Activated CD4-positive, alpha-beta T cell treated with anti-CD3 and anti-CD28 coated beads, Interleukin-2, amount 10 ng/mL, durations not matched to agents 7 days and 5 days (primary cell): ENCODE measurements around the gene THSD4. TPM values are rescaled to one million over a fixed set of nuclear protein-coding genes. Genes with fewer than 3 reads are reported as not detected.

Experiments used
- CTCF ChIA-PET: fragments of 350-600 bp; sonication (Branson Sonifier 250); formaldehyde crosslinking; loops from one replicate; lab custom pipeline; 2021; ENCODE audit warnings: antibody characterized with exemption; lab: Charles Lee
- POLR2A ChIA-PET: fragments of 350-600 bp; sonication (Branson Sonifier 250); formaldehyde crosslinking; loops from one replicate; lab custom pipeline; 2021; ENCODE audit warnings: antibody characterized with exemption; lab: Charles Lee
- DNase-seq: peaks from one replicate; pipeline ENCODE4 v3.0.0-alpha.2; 2020
- H3K27ac Mint-ChIP-seq: one replicate; pipeline ENCODE4 v1.8.0; 2021; ENCODE audit warnings: mild to moderate bottlenecking, moderate library complexity, mixed read lengths
- H3K27me3 Mint-ChIP-seq: one replicate; pipeline ENCODE4 v1.8.0; 2021; ENCODE audit warnings: mixed read lengths
- H3K36me3 Mint-ChIP-seq: one replicate; pipeline ENCODE4 v1.8.0; 2021; ENCODE audit warnings: low read depth, mixed read lengths
- H3K4me1 Mint-ChIP-seq: one replicate; pipeline ENCODE4 v1.8.0; 2021; ENCODE audit warnings: mixed read lengths
- H3K4me3 Mint-ChIP-seq: one replicate; pipeline ENCODE4 v1.8.0; 2021; ENCODE audit warnings: mild to moderate bottlenecking, moderate library complexity, mixed read lengths
- H3K9me3 Mint-ChIP-seq: one replicate; pipeline ENCODE4 v1.8.0; 2021; ENCODE audit warnings: mixed read lengths
- total RNA-seq, 2 experiments: library from RNA; stranded (reverse); gene quantifications; one replicate each; pipeline ENCODE4 v1.2.3, GENCODE V29; 2021

Gene THSD4
- total RNA-seq, 2 experiments from 2014 or later, result not detected

DNA sequence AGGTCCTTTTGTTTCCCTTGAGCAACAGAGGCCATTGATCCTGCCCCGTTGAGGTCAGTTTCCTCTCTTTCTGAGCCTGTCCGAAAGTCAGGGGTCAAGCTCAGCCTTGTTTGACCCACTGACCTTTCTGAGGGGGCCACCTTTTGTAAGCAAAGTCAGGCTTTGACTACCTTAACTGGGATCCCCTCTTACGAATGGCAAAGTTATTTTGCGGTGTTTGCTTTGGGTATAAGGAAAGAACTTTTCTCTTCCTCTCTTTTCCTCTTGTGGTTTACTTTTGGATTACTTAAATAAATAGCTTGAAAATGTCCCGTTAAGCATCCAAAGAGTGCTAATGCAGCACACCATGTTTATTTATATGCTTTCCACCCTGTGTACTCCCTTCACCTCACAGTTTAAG lies 340.6 kb downstream of the THSD4 start:
- no peak overlapping the region for H3K27ac Mint-ChIP-seq
- H3K36me3 Mint-ChIP-seq, result no peaks in the 10 kb centered on the region
- ChIA-PET POLR2A (no interaction called here), CTCF (no interaction called here)
- DNase-seq, result no peak
- no peak overlapping the region for H3K4me3 Mint-ChIP-seq
- peaks cover 3% of the 10 kb centered on the region for H3K27me3 Mint-ChIP-seq
- H3K9me3 Mint-ChIP-seq, result no peaks in the 10 kb centered on the region
- no peaks in the 10 kb centered on the region for H3K4me1 Mint-ChIP-seq

DNA sequence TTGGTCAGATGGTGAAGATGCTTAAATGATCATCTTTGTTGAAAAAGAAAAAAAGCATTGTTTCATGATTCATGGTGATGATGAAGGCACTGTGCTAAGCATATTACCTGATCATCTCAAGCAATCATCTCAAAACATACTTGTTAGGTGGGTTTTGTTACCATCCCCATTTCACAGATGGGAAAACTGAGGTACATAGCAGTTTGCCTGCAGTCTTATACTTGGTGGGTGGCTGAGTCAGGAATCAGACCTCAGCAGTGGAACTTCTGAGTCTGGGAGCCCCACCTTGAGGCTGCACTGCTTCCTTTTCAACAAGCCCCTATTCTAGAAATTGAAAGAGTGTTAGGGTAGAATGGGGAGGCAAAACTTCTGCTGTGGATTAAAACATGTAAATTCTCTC lies 341.1 kb downstream of the THSD4 start:
- Mint-ChIP-seq H3K36me3 (no peaks in the 10 kb centered on the region), H3K9me3 (no peaks in the 10 kb centered on the region), H3K27me3 (peaks cover 3% of the 10 kb centered on the region)

GRCh38 chr15:71456811-71457210 lies 341.5 kb downstream of the THSD4 start:
- CTCF ChIA-PET, result no interaction called here
- H3K27ac Mint-ChIP-seq, result no peak overlapping the region
- no peak for DNase-seq

More for the DNA sequence above, 341.1 kb downstream of the THSD4 start:
- CTCF ChIA-PET, result no interaction called here
- Mint-ChIP-seq H3K27ac (no peak overlapping the region), H3K4me3 (no peak overlapping the region), H3K4me1 (no peaks in the 10 kb centered on the region)
- POLR2A ChIA-PET, result no interaction called here
- DNase-seq, result no peak

GRCh38 chr15:71458089-71458660 lies 342.9 kb downstream of the THSD4 start:
- H3K4me1 Mint-ChIP-seq, result no peaks in the 10 kb centered on the region
- H3K4me3 Mint-ChIP-seq, result no peak overlapping the region
- ChIA-PET CTCF (no interaction called here), POLR2A (no interaction called here)
- H3K9me3 Mint-ChIP-seq, result no peaks in the 10 kb centered on the region
- H3K27ac Mint-ChIP-seq, result no peak overlapping the region
- DNase-seq, result no peak
- H3K27me3 Mint-ChIP-seq, result peaks cover 6% of the 10 kb centered on the region
- no peaks in the 10 kb centered on the region for H3K36me3 Mint-ChIP-seq

More at GRCh38 chr15:71456811-71457210, 341.5 kb downstream of the THSD4 start:
- Mint-ChIP-seq H3K4me3 (no peak overlapping the region), H3K4me1 (no peaks in the 10 kb centered on the region), H3K27me3 (peaks cover 3% of the 10 kb centered on the region), H3K36me3 (no peaks in the 10 kb centered on the region), H3K9me3 (no peaks in the 10 kb centered on the region)
- POLR2A ChIA-PET, result no interaction called here

DNA sequence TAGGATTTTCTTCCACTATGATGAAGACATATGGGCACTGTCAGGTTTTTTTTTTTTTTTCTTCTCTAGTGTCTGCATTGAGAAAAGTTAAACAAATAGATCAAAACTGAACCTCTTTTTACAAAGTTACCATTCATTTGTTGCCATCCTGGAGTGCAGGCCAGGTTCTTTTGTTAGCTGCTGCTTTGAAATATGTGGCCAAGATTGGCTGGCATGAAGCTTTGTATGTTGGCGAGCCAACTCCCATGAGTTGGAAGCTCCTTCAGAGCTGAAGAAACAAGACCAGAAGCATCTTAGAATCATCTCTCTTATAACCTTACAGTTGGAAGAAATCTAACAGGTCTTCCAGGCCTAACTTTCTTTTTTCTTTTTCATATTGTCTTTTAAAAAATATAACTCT lies 346.5 kb downstream of the THSD4 start:
- DNase-seq, result no peak
- Mint-ChIP-seq H3K4me3 (no peak overlapping the region), H3K9me3 (no peaks in the 10 kb centered on the region), H3K27ac (no peak overlapping the region), H3K4me1 (no peaks in the 10 kb centered on the region), H3K36me3 (no peaks in the 10 kb centered on the region), H3K27me3 (peaks cover 12% of the 10 kb centered on the region)
- CTCF ChIA-PET, result no interaction called here
- POLR2A ChIA-PET, result no interaction called here

DNA sequence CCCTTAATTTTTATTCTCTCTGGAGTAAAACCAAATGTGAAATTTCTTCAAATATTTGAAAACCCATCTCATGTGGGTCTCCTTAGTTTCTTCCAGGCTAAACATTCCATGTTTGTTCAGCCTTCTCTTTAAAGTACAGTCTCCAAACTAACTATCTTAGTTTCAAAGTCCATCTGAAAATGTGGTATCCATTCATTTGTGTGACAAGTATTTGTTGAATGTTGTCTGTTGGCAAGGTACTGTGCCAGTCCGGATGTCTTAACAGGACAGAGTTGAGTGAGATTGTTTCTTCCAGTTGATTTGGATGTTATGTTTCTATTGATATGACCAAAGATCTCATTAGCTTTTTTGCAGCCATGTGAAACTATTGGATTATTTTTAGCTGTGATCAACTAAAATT lies 347.4 kb downstream of the THSD4 start:
- Mint-ChIP-seq H3K36me3 (no peaks in the 10 kb centered on the region), H3K4me3 (no peak overlapping the region), H3K4me1 (no peaks in the 10 kb centered on the region), H3K27ac (no peak overlapping the region), H3K9me3 (no peaks in the 10 kb centered on the region), H3K27me3 (peaks cover 10% of the 10 kb centered on the region)
- POLR2A ChIA-PET, result no interaction called here
- no peak for DNase-seq
- CTCF ChIA-PET, result no interaction called here

- no peaks in the 10 kb centered on the region for H3K9me3 Mint-ChIP-seq
- H3K36me3 Mint-ChIP-seq, result no peaks in the 10 kb centered on the region
- H3K27ac Mint-ChIP-seq, result no peak overlapping the region
- DNase-seq, result no peak
- no peak overlapping the region for H3K4me3 Mint-ChIP-seq
- CTCF ChIA-PET, result no interaction called here
- peaks cover 8% of the 10 kb centered on the region for H3K27me3 Mint-ChIP-seq
- H3K4me1 Mint-ChIP-seq, result no peaks in the 10 kb centered on the region
- POLR2A ChIA-PET, result no interaction called here
These were observed 347.9 kb downstream of the THSD4 start for GRCh38 chr15:71463156-71463665.

- Mint-ChIP-seq H3K36me3 (no peaks in the 10 kb centered on the region), H3K27me3 (peaks cover 8% of the 10 kb centered on the region)
- CTCF ChIA-PET, result interaction anchor here (1.6 kb wide), 1 partner anchor 47 kb away, joined by 3 read pairs; no protein-coding TSS in a partner anchor
These were observed 350.1 kb downstream of the THSD4 start for GRCh38 chr15:71465131-71465955.

DNA sequence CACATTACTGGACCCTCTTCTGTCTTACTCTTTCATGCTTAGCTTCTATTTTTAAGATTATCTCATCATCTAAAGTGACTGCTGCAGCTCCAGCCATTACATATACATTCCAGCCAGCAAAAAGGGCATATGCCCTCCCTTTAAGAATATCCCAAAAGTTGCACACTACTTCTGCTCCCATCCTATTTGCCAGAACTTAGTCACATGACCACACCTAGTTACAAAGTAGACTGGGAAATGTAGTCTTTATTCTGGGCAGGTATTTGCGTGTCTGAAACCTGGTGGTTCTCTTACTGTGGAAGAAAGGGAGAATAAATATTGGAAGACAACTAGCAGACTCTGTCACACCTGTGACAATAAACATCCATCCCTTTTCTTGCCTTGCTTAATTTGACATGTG lies 353.4 kb downstream of the THSD4 start:
- CTCF ChIA-PET, result interaction anchor here (0.5 kb wide), 1 partner anchor 10 kb away, joined by 3 read pairs; no protein-coding TSS in a partner anchor
- no peaks in the 10 kb centered on the region for H3K9me3 Mint-ChIP-seq

More at GRCh38 chr15:71465131-71465955, 350.1 kb downstream of the THSD4 start:
- no peaks in the 10 kb centered on the region for H3K4me1 Mint-ChIP-seq
- POLR2A ChIA-PET, result no interaction called here
- no peak overlapping the region for H3K4me3 Mint-ChIP-seq
- H3K9me3 Mint-ChIP-seq, result no peaks in the 10 kb centered on the region
- no peak overlapping the region for H3K27ac Mint-ChIP-seq
- DNase-seq, result no peak

DNA sequence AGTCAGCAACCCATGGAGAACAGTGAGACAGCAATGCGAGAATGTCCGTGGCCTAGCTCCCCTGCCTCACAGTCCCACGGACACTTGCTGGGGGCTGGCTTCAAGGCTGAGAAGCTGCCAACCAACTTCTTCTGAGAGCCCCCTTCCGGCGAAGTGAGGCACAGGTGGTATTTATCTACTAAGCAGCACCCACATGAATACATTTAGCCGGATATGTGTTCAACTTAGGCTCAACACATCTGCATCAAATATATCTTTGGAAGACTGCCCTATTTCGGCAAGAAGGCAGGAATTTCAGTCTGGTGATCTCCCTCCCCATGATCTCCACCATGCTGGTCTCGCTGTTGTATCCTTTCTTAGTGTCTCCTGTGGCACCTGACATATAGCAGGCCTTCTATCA lies 354.1 kb downstream of the THSD4 start:
- H3K36me3 Mint-ChIP-seq, result no peaks in the 10 kb centered on the region
- no peaks in the 10 kb centered on the region for H3K9me3 Mint-ChIP-seq
- H3K4me1 Mint-ChIP-seq, result peaks cover 5% of the 10 kb centered on the region
- POLR2A ChIA-PET, result no interaction called here
- no peak overlapping the region for H3K27ac Mint-ChIP-seq
- peaks cover 4% of the 10 kb centered on the region for H3K27me3 Mint-ChIP-seq
- DNase-seq, result no peak
- no peak overlapping the region for H3K4me3 Mint-ChIP-seq
- CTCF ChIA-PET, result interaction anchor here (0.5 kb wide), 1 partner anchor 9 kb away, joined by 3 read pairs; no protein-coding TSS in a partner anchor

More for the DNA sequence above, 353.4 kb downstream of the THSD4 start:
- POLR2A ChIA-PET, result no interaction called here
- DNase-seq, result no peak
- Mint-ChIP-seq H3K36me3 (no peaks in the 10 kb centered on the region), H3K4me3 (no peak overlapping the region), H3K4me1 (peaks cover 5% of the 10 kb centered on the region), H3K27ac (no peak overlapping the region), H3K27me3 (peaks cover 4% of the 10 kb centered on the region)

- Mint-ChIP-seq H3K4me3 (no peak overlapping the region), H3K36me3 (no peaks in the 10 kb centered on the region), H3K27me3 (no peaks in the 10 kb centered on the region), H3K4me1 (peaks cover 5% of the 10 kb centered on the region), H3K9me3 (no peaks in the 10 kb centered on the region), H3K27ac (no peak overlapping the region)
- ChIA-PET POLR2A (no interaction called here), CTCF (no interaction called here)
- no peak for DNase-seq
These were observed 356.1 kb downstream of the THSD4 start for GRCh38 chr15:71471347-71471746.

DNA sequence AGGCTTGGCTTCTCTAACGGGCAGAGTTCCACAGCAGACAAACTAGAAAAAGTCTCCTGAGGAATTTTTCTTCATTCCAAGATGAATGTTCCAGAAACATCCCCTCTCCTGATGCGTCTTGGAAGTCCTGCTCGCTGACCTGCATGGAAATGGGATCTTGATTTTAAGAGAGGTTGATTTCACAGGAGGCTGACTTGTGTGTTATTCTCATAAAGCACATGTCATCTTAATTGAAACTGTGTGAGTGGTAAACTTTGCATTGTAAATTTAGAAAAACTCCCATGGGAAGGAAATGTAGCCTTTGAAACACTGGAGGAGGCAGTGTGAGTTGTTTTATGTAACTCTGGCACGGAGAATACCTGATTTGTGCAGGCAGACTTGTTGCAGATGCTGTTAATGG lies 357.3 kb downstream of the THSD4 start:
- Mint-ChIP-seq H3K27me3 (no peaks in the 10 kb centered on the region), H3K27ac (no peak overlapping the region), H3K4me3 (no peak overlapping the region), H3K36me3 (no peaks in the 10 kb centered on the region), H3K9me3 (no peaks in the 10 kb centered on the region), H3K4me1 (peaks cover 5% of the 10 kb centered on the region)
- CTCF ChIA-PET, result no interaction called here
- POLR2A ChIA-PET, result no interaction called here
- DNase-seq, result no peak

GRCh38 chr15:71473751-71474150 lies 358.5 kb downstream of the THSD4 start:
- no peak overlapping the region for H3K27ac Mint-ChIP-seq
- H3K36me3 Mint-ChIP-seq, result no peaks in the 10 kb centered on the region
- ChIA-PET POLR2A (no interaction called here), CTCF (no interaction called here)
- no peak for DNase-seq
- no peaks in the 10 kb centered on the region for H3K9me3 Mint-ChIP-seq
- no peak overlapping the region for H3K4me3 Mint-ChIP-seq
- peaks cover 5% of the 10 kb centered on the region for H3K4me1 Mint-ChIP-seq
- H3K27me3 Mint-ChIP-seq, result peaks cover 2% of the 10 kb centered on the region
